Measurements from ENCODE around the gene FAM131B. TPM values are rescaled to one million over a fixed set of nuclear protein-coding genes. Genes with fewer than 3 reads are reported as not detected.
"Not testable (repeated sequence)": the region's sequence is repeated elsewhere in the genome, so short reads cannot be mapped to it uniquely, and the experiment has no call there.

FAM131B gene
- total RNA-seq, 2 donors from 2014 or later, result 0.08 to 0.48 TPM

DNA sequence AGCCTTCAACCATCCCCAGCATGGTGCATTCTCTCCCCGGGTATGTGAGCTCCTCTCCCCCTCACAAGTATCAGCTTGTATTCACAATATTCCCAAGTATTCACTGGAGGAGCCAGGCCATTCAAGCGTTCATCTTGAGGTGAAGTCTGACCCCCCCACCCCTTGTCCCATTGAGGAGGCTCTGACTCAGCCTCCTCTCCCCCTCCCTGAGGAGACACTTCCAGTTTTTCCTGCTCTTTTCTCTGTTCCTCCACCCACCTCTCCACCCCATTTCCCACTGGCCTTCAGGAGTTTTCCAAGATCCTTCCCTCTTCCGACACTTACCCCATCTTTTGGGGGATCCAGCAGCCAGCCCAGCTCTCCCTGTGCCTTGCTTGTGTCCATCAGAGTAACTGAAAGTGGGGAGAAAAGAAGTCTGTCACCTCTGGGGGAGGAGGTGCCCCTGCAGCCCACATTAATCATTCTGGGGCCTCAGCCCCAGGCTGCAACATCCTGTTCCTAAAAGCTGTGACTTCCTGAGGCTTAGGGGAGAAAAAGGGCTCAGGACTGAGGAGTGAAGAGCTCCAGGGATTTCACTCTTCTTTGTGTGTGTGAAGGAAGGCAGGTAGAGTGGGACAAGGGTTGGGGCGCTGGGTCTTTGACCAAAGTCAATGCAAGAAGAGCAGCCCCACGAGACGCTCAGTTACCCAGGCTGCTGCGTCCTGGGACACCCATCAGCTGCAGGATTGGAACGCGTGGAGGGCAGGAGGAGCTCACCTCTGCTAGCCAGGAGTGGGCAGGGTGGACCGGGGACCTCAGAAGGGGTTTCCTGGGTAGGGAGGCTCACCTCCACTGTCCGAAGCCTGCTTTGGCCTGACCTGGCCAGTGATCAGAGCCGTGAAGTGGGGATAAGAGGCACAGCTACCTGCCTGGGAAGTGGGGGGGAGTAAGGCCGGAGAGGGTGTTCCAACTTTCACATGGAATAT is 45.1 kb upstream of the FAM131B start:
- no peaks in the 10 kb centered on the region for H3K36me3 ChIP-seq
- H3K27ac ChIP-seq, result no peak overlapping the region
- no peak for DNase-seq (ENCODE audit: low spot score)
- H3K9me3 ChIP-seq, result no peaks in the 10 kb centered on the region
- no peak overlapping the region for H3K4me3 ChIP-seq
- peaks cover 0 to 44% of the 10 kb centered on the region in 2 donors for H3K4me1 ChIP-seq
- H3K27me3 ChIP-seq, result no peaks in the 10 kb centered on the region
- TF ChIP-seq, protein P1, sequence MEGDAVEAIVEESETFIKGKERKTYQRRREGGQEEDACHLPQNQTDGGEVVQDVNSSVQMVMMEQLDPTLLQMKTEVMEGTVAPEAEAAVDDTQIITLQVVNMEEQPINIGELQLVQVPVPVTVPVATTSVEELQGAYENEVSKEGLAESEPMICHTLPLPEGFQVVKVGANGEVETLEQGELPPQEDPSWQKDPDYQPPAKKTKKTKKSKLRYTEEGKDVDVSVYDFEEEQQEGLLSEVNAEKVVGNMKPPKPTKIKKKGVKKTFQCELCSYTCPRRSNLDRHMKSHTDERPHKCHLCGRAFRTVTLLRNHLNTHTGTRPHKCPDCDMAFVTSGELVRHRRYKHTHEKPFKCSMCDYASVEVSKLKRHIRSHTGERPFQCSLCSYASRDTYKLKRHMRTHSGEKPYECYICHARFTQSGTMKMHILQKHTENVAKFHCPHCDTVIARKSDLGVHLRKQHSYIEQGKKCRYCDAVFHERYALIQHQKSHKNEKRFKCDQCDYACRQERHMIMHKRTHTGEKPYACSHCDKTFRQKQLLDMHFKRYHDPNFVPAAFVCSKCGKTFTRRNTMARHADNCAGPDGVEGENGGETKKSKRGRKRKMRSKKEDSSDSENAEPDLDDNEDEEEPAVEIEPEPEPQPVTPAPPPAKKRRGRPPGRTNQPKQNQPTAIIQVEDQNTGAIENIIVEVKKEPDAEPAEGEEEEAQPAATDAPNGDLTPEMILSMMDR (IDR thresholded peaks at IDR 0.05), result no peak

DNA sequence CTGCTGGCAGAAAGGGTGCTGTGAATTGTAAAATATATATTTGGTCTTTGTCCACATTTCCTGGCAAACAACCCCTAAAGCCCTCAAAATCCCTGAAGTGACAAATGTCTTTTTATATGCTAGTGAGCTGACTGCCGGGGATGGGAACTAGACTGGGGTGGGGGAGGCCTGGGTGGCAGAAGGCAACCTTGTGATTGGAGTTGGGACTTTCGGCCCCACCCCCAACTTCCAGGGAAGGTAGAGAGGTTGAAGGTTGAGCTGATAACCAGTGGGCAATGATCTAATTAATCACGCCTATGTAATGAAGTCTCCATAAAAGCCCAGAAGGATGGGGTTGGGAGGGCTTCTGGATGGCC is 43.5 kb upstream of the FAM131B start:
- Histone ChIP-seq H3K27me3 (no peaks in the 10 kb centered on the region), H3K9me3 (no peaks in the 10 kb centered on the region), H3K4me1 (peaks cover 0 to 39% of the 10 kb centered on the region in 2 donors), H3K27ac (no peak overlapping the region), H3K36me3 (no peaks in the 10 kb centered on the region), H3K4me3 (no peak overlapping the region)
- TF ChIP-seq, protein P1 (IDR thresholded peaks at IDR 0.05), result no peak
- no peak for DNase-seq (ENCODE audit: low spot score)

DNA sequence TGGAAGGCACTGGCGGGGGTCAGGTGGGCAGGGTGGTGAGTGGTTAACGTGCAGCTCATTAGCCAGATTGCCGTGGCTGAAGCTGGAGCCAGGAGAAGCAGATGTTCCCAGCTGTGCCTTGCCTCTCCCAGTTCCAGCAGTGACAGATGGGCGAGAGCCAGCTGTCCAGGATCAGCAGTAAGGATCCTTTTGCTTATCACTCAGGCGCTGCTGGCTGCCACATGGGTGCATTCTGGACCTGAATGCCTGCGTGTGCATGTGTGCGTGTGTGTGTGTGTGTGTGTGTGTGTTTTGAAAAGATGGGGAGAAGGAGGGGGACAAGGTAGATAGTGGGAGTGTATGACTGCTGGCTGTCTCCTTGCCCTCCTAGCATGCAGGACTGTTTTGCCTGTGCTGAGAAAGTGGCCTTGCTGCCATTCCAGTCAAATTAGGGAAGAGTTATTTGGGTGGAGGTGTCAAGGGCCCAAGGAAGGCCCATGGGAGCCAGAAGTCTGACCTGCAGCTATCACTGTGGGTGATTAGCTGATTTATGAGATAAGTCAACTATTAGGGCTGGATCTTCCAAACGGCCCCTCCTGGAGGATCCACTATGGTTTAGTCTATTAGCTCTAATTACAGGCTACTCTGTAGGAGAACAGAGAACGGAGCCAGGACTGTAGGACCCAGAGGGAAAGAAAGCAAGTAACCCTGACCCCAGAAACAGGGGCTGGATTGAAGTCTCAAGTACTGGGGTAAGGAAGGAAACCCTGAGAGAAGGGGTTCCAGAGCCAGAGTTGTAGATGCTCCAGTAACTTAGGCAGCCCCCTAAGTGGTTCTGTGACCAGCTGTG is 42.9 kb upstream of the FAM131B start:
- no peak overlapping the region for H3K27ac ChIP-seq
- H3K9me3 ChIP-seq, result no peaks in the 10 kb centered on the region
- TF ChIP-seq, protein P1 (IDR thresholded peaks at IDR 0.05), result no peak
- peaks cover 0 to 35% of the 10 kb centered on the region in 2 donors for H3K4me1 ChIP-seq
- no peaks in the 10 kb centered on the region for H3K27me3 ChIP-seq
- DNase-seq (ENCODE audit: low spot score), result no peak
- no peaks in the 10 kb centered on the region for H3K36me3 ChIP-seq
- no peak overlapping the region for H3K4me3 ChIP-seq

DNA sequence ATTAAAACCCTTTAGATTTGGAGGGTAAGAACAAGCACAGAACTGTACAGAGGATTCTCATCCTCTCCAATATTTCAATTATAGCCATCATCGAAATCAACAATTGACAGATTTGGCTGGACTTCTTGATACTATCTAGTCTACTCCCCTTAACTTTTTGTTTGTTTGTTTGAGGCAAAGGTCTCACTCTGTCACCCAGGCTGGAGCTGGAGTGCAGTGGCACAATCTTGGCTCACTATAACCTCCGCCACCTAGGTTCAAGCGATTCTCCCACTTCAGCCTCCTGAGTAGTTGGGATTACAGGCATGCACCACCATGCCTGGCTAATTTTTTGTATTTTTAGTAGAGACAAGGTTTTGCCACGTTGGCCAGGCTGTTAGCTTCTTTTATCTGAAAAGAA is 39.7 kb upstream of the FAM131B start:
- H3K27me3 ChIP-seq; H3K4me1 ChIP-seq; H3K27ac ChIP-seq; H3K36me3 ChIP-seq; DNase-seq (ENCODE audit: low spot score); H3K4me3 ChIP-seq; H3K9me3 ChIP-seq: not testable (repeated sequence)

DNA sequence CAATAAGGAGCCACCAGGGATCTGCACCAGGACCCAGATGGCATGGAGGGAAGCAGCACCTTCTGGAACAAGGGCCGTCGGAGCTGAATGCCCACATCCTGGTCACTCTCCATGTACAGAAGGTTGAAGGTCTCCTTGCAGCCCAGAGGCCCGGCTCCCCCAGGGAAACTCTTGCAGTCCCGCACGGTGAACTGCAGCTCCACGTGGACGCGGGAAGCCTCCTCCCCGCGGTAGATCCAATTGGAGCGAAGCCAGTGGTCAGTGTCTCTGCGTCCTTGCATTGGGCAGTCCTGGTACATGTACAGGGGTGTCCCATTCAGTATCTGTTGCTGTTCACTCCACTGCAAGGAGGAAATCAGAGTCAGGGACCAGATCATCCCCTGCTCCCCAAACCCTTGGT is 38.8 kb upstream of the FAM131B start:
- DNase-seq (ENCODE audit: low spot score), result no peak
- Histone ChIP-seq H3K27ac (no peak overlapping the region), H3K27me3 (no peaks in the 10 kb centered on the region), H3K4me1 (peaks cover 0 to 12% of the 10 kb centered on the region in 2 donors), H3K4me3 (no peak overlapping the region), H3K9me3 (no peaks in the 10 kb centered on the region), H3K36me3 (no peaks in the 10 kb centered on the region)
- TF ChIP-seq, protein P1 (IDR thresholded peaks at IDR 0.05), result no peak

DNA sequence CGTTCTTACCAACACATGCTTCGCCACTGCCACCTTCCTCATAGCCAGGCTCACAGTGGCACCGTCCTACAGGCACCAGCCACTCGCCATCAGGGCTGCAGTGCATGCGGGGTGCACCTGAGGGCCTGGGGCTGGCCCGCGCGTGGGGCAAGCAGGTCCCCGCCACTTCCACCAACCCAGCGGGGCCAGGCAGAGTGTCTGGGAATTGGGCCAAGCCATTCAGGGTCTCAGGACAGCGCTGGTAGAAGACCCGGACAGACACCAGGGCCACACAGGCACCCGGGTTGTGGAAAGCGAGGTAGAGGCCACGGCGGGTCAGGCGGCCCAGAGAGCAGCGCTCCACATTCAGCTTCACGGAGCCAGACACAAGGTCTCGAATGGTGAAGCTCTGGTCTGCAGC is 37.1 kb upstream of the FAM131B start:
- Histone ChIP-seq H3K4me3 (no peak overlapping the region), H3K4me1 (peaks cover 0 to 22% of the 10 kb centered on the region in 2 donors), H3K27ac (no peak overlapping the region), H3K36me3 (no peaks in the 10 kb centered on the region), H3K9me3 (no peaks in the 10 kb centered on the region), H3K27me3 (no peaks in the 10 kb centered on the region)
- DNase-seq (ENCODE audit: low spot score), result no peak
- TF ChIP-seq, protein P1 (IDR thresholded peaks at IDR 0.05), result no peak
